Hematopoietic multipotent progenitor cell treated with erythropoietin and hydrocortisone succinate and interleukin-3 and kit ligand, for 8 days (in vitro differentiated cells): Measurements from ENCODE around the gene TBL1Y.
"Not testable (repeated sequence)": the region's sequence is repeated elsewhere in the genome, so short reads cannot be mapped to it uniquely, and the experiment has no call there.

Source experiments
- DNase-seq: peaks from one replicate; pipeline ENCODE4 v3.0.0-alpha.2; 2015

The TBL1Y gene

DNA sequence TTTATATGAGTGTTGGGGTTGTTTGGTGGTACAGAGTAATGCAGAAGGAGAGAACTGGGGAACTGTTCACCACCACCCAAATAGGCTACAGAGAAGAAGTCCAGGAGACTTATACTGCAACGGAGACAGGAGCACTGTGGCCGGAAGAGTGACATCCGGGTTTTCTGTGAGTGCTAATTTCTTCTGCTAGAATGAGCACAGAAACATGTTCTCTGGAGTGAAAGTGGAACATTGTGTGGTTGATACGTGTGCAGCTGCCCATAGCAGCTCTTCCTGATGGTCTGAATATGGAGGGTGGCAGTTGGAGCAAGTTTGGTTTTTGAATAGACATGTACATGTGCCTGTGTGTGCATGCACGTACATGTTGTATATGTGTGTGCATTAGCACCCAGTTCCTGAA lies 67.3 kb downstream of the TBL1Y start:
- no peak for DNase-seq

DNA sequence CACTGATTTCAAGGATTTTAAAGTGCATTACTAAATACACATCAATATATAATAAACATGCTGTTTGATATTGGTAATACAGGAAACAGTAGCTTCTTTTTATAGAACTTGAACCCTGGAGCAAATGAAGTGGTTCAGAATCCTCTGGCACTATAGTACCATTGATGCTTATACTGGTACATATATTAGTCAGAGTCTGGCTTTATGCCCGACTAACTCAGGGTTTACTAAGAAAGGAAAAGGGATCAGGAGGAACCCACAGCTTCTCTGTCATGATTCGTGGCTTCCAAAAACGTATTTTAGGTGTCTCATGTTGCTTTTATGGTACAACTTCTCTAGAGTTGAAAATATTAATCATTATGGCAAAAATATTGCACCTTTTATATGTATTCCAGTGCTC lies 72.7 kb downstream of the TBL1Y start:
- DNase-seq: no peak

DNA sequence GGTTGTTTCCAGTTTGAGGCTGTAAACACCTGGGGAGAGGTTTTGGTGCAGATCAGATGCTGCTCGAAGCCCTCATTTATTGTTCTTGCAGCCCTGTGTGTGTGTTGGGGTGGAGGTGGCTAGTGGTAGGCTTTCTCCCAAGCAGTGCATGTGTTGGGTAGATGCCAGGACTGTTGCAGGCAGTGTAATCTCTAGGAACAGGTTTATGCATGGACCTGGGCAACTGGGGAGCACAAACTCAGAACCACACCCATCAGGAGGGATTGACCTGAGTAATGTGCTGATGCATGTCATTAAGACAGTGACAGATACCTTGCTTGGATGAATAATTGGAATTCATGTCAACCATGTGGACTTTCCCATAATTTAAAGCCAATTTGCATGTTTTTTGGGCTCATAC lies 77.3 kb downstream of the TBL1Y start:
- peak; percentile 71 for DNase-seq

DNA sequence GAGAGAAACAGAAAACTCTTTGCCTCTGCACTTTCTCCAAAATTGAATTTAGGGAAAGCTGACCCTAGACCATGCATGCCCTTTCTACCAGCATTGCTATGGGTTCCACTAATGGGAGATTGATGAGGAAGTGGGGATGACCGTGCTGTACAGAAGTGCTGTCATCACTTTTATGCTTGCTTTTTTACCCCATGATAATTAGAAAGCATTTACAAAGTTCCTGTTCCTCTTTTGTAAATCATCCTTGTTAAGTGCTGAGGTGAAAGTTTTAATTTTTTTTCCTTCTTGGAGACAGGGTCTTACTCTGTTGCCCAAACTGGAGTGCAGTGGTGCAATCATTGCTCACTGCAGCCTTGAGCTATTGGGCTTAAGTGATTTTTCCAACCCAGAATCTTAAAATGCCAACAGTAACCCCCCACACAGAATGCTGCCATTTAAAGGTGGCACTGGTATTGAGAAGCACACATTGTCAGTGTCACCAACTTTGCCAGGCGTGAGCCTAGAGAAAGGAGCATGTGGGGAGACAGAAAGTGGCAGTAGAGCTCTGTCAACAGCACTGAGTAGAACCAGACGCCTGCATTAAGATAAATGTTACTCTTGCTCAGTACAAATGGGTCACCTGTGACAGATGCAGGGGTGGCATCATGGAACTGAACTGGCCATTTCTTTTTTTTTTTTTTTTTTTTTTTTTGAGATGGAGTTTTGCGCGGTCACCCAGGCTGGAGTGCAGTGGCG lies 79.6 kb downstream of the TBL1Y start:
- no peak for DNase-seq

DNA sequence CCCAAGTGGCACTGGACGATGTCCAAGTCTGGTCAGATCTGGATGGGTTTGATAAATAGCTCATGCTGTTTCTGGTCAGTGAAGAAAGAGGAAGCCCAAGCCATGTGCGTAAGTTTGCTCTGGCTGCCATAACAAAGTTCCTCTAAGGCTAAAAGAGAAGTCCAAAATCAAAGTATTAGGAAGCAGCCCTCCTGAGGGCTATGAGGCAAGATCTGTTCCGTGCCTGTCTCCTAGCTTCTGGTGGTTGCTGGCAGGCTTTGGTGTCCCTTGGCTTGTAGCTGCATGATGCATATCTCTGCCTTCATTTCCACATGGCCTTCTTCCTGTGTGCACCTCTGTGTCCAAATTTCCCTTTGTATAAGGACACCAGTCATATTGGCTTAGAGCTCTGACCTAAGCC lies 81.5 kb downstream of the TBL1Y start:
- no peak for DNase-seq

DNA sequence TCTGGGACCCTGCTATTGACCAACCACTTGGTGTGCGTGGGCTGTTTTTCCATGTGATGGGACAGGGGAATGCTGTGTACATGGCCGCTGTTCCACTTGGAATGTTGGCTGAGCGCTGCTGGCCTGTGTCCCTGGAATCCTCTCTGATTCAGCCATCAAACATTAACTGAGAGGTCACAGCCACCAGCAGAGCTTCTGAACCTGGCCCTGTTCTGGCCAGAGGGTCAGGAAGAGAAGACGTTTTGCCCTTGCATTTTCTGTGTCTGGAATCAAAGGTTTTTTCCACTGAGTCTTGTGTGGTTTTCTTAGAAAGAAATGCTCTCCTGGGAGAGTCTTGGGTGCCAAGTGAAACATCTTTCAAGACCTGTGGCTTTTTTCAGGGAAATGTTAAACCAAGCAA lies 85.5 kb downstream of the TBL1Y start:
- no peak for DNase-seq

DNA sequence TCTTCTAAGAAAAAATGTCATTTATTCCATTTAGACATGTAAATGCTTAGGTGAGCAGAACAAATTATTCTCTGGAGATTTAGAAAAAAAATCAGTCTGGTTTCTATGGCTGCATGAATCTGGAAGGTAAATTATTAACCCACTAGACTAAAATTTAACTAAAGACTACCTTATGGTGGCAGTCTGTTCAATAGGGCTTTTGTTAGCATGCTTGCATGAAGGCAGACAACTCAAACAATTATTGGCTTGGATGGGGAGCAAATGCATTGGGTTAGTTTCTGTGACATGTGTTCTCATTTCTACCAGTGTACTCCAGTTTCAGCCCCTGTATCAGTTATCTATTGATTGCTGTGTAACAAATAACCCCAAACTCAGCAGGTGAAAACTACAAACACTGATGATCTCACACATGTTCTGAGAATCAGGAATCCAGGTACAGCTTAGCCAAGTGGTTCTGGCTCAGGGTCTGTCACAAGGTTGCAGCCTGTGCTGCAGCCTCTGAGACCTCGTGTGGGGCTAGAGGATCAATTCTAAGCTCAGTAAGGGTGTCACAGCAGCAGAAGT lies 87.1 kb downstream of the TBL1Y start:
- DNase-seq: no peak

DNA sequence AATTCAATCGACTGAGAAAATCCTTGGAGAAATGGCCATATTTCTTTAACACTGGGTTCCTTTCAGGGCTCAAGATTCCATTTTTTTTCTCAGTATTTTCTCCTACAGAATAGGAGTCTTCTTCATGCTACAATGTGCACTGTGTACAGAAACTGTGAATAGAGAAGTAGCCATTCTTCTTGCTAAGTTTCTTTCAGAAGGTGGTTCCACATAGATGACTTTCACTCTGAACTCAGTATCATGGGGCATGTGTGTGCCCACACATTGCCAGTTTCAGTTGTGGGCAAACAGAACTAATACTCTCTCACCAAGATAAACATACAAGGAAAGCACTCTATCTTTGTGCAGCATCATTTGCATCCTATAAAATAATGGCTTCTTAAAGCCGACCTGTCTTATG lies 89.4 kb downstream of the TBL1Y start:
- peak; percentile 6 for DNase-seq

DNA sequence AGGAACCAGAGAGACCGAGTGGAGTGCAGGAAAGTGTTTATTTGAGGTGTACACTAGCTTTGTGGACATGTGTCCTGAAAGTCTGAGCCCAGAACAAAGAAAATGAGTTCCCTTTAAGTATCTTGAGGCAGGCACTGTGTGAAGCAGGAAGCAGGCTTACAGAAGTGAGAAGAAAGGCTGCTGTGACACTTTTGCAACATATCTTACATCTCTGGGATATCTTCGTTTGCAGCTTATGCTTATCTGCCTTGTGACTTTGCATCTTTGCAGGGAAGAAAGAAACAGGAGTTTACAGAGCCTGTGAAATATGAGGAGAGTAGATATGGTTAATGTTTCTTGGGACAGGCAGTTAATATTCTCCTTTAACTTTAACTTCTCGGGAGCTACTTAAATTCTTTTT lies 92.1 kb downstream of the TBL1Y start:
- peak; percentile 82 for DNase-seq

DNA sequence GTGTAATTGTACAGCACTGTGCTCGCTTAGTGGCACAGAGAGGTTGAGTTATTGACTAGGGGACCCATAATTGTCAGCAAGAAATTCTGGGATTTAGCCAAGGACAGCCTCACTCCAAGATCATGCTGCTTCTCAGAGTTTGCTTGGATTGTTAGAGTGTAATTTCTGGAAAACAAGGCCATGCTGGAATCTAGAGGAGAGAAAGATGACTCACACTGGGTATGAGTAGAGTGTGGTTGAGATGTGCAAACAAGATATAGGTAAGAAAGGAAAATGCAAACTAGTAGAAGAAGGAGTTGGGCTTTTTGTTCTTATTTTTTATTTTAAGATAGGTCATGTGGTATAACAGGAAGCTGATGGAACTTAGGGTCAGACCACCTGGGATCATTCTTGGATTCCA lies 97.4 kb downstream of the TBL1Y start:
- peak; percentile 24 for DNase-seq

DNA sequence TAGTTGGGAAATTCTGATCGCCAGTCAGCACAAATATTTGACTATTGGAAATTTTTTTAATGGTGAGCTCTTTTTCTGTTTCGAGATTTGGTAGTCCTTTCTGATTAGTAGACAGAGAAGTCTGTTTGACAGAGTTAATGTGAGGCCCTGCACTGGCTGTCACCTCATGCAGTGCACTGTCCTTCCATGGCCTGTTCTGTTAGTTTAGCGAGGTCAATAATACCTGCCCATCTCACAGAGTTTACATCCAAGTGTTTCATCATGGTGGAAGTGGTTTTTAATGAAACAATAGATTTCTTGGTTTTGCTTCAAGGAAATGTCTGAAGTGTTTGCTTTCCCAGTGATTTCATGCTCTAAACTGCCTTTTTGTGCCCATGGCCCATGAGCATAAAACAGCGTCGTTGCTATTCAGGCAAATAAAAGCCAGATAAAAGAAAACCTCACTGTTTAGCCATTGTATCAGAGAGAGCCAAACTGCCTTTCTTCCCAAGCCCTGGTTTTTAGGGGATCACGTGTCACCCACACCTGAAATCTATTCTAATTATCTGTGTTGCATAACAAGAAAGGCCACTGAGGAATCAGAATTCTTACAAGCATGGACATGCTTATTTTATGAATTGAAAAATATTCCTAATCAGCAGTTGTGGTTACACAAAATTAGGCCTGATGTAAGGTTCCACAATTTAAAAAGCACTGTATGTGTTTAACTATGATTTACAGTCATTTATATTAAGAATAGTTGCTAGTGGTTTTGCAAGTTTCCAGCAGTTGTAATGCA lies 98.3 kb downstream of the TBL1Y start:
- no peak for DNase-seq

DNA sequence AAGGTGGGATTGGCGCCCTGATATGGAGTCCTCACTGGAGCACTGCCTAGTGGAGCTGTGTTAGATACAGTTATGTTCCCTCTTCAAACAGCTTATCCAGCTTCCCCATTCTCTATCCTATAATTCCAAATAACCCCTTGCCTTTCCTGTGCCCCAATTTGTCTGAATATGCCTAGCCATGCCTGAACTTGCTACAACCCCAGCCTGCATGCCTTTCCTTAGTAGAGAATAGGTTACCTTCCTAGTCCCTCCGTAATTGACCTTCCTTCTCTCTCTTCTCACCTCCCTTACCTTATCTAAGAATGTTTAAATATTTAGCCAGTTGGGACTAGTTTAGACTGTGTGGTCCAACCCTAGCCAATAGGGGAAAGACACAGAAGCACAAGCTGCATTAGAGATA lies 102.6 kb downstream of the TBL1Y start:
- DNase-seq: no peak

DNA sequence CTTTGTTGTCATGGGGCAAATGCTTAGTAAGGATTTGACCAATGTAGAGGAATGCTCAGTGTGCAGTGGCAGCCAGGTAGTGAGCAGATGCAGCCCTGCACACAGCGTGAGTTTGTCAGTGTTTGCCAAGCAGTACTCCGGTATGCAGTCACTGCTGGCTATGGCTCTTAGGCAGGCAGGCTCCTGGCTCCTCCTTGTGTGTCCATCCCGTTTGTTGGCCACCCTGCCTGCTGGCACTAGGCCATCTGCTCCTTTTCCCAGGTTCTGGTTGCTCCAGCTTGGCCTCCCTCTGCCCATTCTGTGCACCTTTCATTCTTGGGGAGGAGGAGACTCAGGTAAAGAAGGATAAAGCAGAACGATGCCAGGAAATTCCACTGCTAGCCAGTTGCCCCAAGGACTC lies 106.0 kb downstream of the TBL1Y start:
- no peak for DNase-seq

DNA sequence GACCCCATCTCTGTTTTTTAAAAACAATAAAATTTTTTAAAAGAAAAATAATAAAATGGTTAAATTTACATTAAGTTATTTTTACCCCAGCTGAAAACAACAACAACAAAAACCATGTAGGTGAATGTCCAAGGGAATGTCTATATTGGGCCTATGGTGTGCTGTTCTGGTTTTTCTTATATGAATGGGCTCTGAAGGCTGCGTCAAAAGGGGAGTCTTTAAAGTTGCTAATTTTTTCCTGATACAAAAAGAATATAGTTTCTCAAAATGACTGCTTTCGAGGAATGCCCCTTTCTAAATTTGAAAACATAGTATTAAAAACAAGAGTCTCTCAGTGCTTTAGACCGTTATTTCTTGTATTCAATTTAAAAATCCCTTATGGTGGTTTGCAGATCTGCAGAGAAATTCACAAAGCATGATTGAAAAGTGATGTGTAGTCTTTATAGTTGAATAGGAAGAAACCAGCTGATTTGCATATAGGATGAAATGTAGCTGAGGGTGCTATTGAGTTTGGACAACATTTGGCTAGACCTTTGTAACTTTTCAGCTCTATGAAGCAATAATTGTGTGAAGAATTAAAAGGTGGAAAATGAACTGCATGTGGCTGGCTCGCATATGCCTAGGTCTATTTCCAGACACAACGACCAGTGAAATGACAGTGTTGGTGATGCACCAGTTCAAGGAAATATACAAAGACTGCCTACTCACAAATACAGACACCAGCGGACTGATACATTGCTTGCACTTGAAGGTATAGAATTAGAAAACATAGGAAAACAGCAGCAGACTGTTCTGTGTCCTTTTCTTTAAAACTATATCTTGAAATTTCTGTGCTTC lies 107.0 kb downstream of the TBL1Y start:
- DNase-seq: no peak

DNA sequence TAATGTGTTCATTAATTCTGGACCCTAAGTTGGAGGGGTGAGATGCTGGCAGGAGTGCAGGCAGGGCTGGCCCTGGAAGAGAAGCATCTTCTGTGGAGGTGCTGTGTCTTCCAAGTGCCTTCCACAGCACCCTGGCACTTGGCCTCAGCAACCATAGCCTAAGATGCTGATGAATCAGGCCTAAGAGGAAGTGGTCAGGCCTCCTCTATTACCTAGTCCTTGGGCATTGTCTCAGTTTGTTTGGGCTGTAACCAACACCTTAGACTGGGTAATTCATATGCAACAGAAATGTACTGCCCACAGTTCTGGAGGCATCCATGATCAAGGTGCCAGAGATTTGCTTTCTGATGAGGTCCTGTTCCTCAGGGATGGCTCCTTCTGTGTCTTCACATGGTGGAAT lies 128.5 kb downstream of the TBL1Y start:
- DNase-seq: no peak

DNA sequence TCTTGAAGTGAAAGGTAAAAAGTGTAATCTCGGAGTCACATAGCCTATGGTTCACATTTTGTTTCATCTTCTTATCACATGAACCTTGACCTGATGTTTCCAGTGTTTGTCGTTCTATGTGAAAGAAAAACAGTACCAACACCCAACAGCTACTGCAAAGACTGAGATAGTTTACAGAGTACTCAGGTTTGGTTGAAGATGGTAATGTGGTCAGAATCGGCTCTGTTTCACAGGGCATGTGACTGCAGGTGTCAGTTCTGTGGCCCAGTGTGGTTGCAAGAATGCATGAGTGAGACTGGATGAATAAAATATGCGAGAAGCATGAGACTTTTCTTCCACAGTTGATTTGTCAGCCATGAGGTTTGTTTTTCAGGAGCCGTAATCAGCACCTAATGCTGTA lies 130.2 kb downstream of the TBL1Y start:
- DNase-seq: no peak

DNA sequence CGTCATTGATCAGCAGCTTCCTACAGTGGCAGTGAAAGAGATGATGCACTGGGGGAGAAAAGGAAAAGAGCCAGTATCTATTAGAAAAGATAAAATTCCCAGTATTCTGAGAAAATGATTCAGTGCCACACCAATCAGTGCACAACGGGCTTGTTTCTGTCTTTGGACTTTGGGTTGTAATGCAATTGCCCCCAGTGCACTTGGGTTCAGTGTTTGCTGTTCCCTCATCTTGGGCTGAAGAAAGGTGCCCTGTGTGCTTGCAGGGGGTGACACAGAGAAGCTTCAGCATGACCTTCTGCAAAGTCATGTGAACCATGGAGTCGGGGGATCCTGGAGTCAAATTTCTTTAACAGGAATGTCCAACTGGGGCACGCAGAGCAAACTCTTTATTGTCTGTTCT lies 131.5 kb downstream of the TBL1Y start:
- DNase-seq: no peak

DNA sequence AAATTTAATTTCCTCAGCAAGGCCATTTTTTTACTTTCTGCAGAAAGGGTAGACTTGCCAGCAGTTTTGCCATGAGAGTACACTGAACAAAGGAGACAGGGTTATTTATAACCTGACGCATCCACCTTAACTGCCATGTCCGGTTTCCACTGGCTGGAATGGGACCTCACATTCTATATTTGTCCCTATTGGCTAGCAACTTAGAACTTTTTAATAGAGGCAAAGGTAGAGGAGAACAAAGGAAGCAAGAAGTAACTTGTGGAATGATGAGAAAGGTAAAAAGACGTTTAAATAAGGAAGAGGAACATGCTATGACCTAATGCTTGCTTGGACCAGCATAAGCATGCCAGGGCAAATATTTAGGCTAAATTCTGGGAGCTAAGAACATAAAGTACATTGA lies 142.0 kb downstream of the TBL1Y start:
- DNase-seq: not testable (repeated sequence)

DNA sequence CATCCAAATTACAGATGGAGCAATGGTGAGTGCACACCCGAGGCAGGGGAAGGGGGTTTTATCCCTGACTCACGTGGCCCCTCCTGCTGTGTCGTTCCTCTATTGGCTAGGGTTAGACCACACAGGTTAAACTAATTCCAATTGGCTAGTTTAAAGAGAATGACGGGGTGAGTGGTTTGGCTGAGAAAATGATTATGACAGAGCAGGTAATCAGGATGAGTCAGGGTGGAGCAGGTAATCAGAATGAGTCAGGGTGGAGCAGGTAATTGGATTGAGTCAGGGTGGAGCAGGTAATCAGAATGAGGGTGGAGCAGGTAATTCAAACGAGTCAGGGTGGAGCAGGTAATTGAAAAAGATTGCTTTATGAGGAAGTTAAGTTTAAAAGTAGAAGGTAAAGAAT lies 146.4 kb downstream of the TBL1Y start:
- DNase-seq: no peak

DNA sequence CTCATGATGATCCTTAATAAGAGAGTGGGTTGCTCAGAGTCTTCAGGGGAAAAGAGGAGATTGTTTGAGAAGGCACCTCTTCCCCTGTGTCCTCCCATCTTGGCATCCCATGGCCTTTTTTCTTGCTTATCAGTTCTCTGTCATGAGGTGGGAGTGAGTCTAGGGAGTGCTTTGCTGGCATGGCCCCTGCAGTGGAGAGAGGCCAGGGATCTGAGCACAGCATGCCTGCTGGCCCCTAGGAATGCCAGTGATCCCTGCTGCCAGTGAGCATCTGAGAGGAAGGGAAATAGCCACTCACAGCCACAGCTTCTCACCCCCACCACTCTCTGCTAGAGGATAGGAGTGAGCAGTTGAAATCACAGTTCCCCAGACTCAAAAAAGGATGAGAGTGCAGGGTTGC lies 168.2 kb downstream of the TBL1Y start:
- DNase-seq: no peak

DNA sequence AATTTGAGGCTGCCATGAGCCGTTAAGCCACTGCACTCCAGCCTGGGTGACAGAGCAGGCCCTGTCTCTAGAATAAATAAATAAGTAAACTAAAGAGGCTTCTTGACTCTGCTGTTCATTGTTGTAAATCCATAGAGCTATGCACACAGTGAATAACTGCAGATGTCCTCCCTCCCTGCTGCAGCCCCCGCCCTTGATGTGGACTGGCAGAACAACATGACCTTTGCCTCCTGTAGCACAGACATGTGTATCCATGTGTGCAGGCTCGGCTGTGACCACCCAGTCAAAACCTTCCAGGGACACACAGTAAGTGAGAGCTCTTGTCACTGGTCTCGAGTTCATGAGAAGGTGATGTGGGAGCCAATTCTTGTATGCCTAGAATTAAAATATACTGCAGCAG lies 170.1 kb downstream of the TBL1Y start:
- not testable (repeated sequence) for DNase-seq

DNA sequence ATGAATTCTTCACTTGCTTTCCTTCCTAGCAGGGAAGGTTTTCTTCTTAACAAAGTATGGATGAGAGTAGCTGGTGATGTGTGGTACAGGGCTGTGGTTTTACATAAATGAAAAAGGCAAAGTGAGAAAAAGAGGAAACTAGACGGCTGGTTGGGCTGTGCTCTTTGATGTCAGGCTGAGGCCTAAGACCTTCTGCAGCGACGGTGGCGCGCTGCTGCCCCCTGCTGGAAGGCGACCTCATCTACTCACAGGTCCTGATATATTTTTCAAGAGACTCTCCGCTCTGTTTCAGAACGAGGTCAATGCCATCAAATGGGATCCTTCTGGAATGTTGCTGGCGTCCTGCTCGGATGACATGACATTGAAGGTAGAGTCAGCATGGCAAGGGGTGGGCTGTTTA lies 175.1 kb downstream of the TBL1Y start:
- peak; percentile 77 for DNase-seq

DNA sequence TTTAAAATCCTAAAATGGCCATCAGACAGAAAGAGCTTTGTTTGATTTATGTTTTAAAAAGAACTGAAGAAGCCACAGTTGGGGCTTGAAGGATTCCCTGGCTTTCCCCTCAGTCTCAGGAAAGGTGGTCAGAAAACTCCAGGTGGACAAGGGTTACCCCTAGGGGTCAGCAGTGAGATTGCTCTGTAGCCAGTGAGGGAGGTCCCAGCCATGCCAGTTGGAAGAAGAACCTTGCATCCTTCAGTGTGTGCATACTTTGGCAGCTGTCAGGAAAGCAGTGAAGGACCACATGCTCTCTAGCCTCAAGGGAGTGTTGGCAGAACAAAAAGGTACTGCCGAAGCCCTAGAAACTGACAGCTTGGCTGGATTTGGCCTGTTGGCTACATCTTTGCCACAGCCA lies 182.3 kb downstream of the TBL1Y start:
- DNase-seq: peak; percentile 12
